ENCODE results near the gene BLOC1S5.
"Not testable (repeated sequence)": the region's sequence is repeated elsewhere in the genome, so short reads cannot be mapped to it uniquely, and the experiment has no call there.

Gene BLOC1S5

GRCh38 chr6:7991536-7991935 is 72.7 kb downstream of the BLOC1S5 start:
- Mint-ChIP-seq H3K36me3 (ENCODE audit: insufficient read depth) (no peaks in the 10 kb centered on the region), H3K27ac (no peak overlapping the region), H3K9me3 (peaks cover 0 to 5% of the 10 kb centered on the region in 2 donors), H3K4me1 (ENCODE audit: low read depth in 2 of 2) (no peaks in the 10 kb centered on the region), H3K4me3 (no peak overlapping the region), H3K27me3 (no peaks in the 10 kb centered on the region)
- ATAC-seq (replicated peaks) = no peak
- DNase-seq = no peak

GRCh38 chr6:7986219-7986618 is 78.0 kb downstream of the BLOC1S5 start:
- Mint-ChIP-seq H3K9me3 (peaks cover 0 to 6% of the 10 kb centered on the region in 2 donors), H3K27me3 (no peaks in the 10 kb centered on the region), H3K4me1 (ENCODE audit: low read depth in 2 of 2) (no peaks in the 10 kb centered on the region), H3K27ac (no peak overlapping the region), H3K4me3 (no peak overlapping the region), H3K36me3 (ENCODE audit: insufficient read depth) (no peaks in the 10 kb centered on the region)
- ATAC-seq (replicated peaks) = no peak
- DNase-seq = no peak

- H3K27me3 Mint-ChIP-seq; ATAC-seq (replicated peaks): not testable (repeated sequence)
Observed at GRCh38 chr6:7983967-7984366, 80.2 kb downstream of the BLOC1S5 start.

GRCh38 chr6:7979831-7980230 is 84.4 kb downstream of the BLOC1S5 start:
- Mint-ChIP-seq H3K27me3 (peaks cover 0 to 22% of the 10 kb centered on the region in 2 donors), H3K27ac (no peak overlapping the region), H3K4me3 (no peak overlapping the region), H3K4me1 (ENCODE audit: low read depth in 2 of 2) (no peaks in the 10 kb centered on the region), H3K9me3 (no peaks in the 10 kb centered on the region), H3K36me3 (ENCODE audit: insufficient read depth) (no peaks in the 10 kb centered on the region)
- no peak for DNase-seq
- ATAC-seq (replicated peaks) = no peak

More at GRCh38 chr6:7983967-7984366, 80.2 kb downstream of the BLOC1S5 start:
- not testable (repeated sequence) for H3K27ac Mint-ChIP-seq; H3K4me1 Mint-ChIP-seq (ENCODE audit: low read depth in 2 of 2); H3K4me3 Mint-ChIP-seq; H3K36me3 Mint-ChIP-seq (ENCODE audit: insufficient read depth); DNase-seq; H3K9me3 Mint-ChIP-seq

- no peak for DNase-seq
- ATAC-seq (replicated peaks) = no peak
- no peaks in the 10 kb centered on the region for H3K4me1 Mint-ChIP-seq (ENCODE audit: low read depth in 2 of 2)
- H3K9me3 Mint-ChIP-seq = no peaks in the 10 kb centered on the region
- H3K36me3 Mint-ChIP-seq (ENCODE audit: insufficient read depth) = no peaks in the 10 kb centered on the region
- H3K27ac Mint-ChIP-seq = no peak overlapping the region
- H3K4me3 Mint-ChIP-seq = no peak overlapping the region
- peaks cover 0 to 31% of the 10 kb centered on the region in 2 donors for H3K27me3 Mint-ChIP-seq
Observed at GRCh38 chr6:7978736-7979135, 85.5 kb downstream of the BLOC1S5 start.

- Mint-ChIP-seq H3K4me1 (ENCODE audit: low read depth in 2 of 2) (no peaks in the 10 kb centered on the region), H3K36me3 (ENCODE audit: insufficient read depth) (no peaks in the 10 kb centered on the region), H3K4me3 (no peak overlapping the region), H3K27me3 (peaks cover 0 to 31% of the 10 kb centered on the region in 2 donors), H3K9me3 (no peaks in the 10 kb centered on the region), H3K27ac (no peak overlapping the region)
- no peak for ATAC-seq (replicated peaks)
- DNase-seq = no peak
Observed at GRCh38 chr6:7976485-7977056, 87.6 kb downstream of the BLOC1S5 start.

GRCh38 chr6:7975764-7976146 is 88.4 kb downstream of the BLOC1S5 start:
- no peaks in the 10 kb centered on the region for H3K4me1 Mint-ChIP-seq (ENCODE audit: low read depth in 2 of 2)
- ATAC-seq (replicated peaks) (no peak), DNase-seq (no peak)
- H3K27me3 Mint-ChIP-seq = peaks cover 0 to 31% of the 10 kb centered on the region in 2 donors
- no peaks in the 10 kb centered on the region for H3K9me3 Mint-ChIP-seq
- no peak overlapping the region for H3K27ac Mint-ChIP-seq
- H3K36me3 Mint-ChIP-seq (ENCODE audit: insufficient read depth) = no peaks in the 10 kb centered on the region
- no peak overlapping the region for H3K4me3 Mint-ChIP-seq

- no peak for ATAC-seq (replicated peaks)
- H3K27me3 Mint-ChIP-seq = peaks cover 0 to 31% of the 10 kb centered on the region in 2 donors
- H3K4me1 Mint-ChIP-seq (ENCODE audit: low read depth in 2 of 2) = no peaks in the 10 kb centered on the region
- no peaks in the 10 kb centered on the region for H3K36me3 Mint-ChIP-seq (ENCODE audit: insufficient read depth)
- no peak for DNase-seq
- H3K4me3 Mint-ChIP-seq = no peak overlapping the region
- peaks cover 0 to 3% of the 10 kb centered on the region in 2 donors for H3K9me3 Mint-ChIP-seq
- no peak overlapping the region for H3K27ac Mint-ChIP-seq
Observed at GRCh38 chr6:7974938-7975763, 89.0 kb downstream of the BLOC1S5 start.

GRCh38 chr6:7974565-7974937 is 89.6 kb downstream of the BLOC1S5 start:
- no peak for ATAC-seq (replicated peaks)
- DNase-seq = no peak
- H3K9me3 Mint-ChIP-seq = peaks cover 0 to 3% of the 10 kb centered on the region in 2 donors
- no peaks in the 10 kb centered on the region for H3K4me1 Mint-ChIP-seq (ENCODE audit: low read depth in 2 of 2)
- H3K27ac Mint-ChIP-seq = no peak overlapping the region
- H3K4me3 Mint-ChIP-seq = no peak overlapping the region
- H3K36me3 Mint-ChIP-seq (ENCODE audit: insufficient read depth) = no peaks in the 10 kb centered on the region
- H3K27me3 Mint-ChIP-seq = peaks cover 1 to 31% of the 10 kb centered on the region in 2 donors

- no peak overlapping the region for H3K27ac Mint-ChIP-seq
- no peak overlapping the region for H3K4me3 Mint-ChIP-seq
- no peaks in the 10 kb centered on the region for H3K36me3 Mint-ChIP-seq (ENCODE audit: insufficient read depth)
- DNase-seq (no peak), ATAC-seq (replicated peaks) (no peak)
- peaks cover 0 to 6% of the 10 kb centered on the region in 2 donors for H3K9me3 Mint-ChIP-seq
- H3K27me3 Mint-ChIP-seq = peaks cover 9 to 31% of the 10 kb centered on the region in 2 donors
- H3K4me1 Mint-ChIP-seq (ENCODE audit: low read depth in 2 of 2) = no peaks in the 10 kb centered on the region
Observed at GRCh38 chr6:7973584-7973983, 90.6 kb downstream of the BLOC1S5 start.

GRCh38 chr6:7971499-7971898 is 92.7 kb downstream of the BLOC1S5 start:
- no peak for ATAC-seq (replicated peaks)
- peaks cover 15 to 35% of the 10 kb centered on the region in 2 donors for H3K27me3 Mint-ChIP-seq

GRCh38 chr6:7970616-7971015 is 93.6 kb downstream of the BLOC1S5 start:
- H3K9me3 Mint-ChIP-seq = peaks cover 0 to 6% of the 10 kb centered on the region in 2 donors
- peaks cover 15 to 26% of the 10 kb centered on the region in 2 donors for H3K27me3 Mint-ChIP-seq
- no peak overlapping the region for H3K4me3 Mint-ChIP-seq
- ATAC-seq (replicated peaks) = no peak
- no peaks in the 10 kb centered on the region for H3K4me1 Mint-ChIP-seq (ENCODE audit: low read depth in 2 of 2)
- no peak for DNase-seq
- H3K27ac Mint-ChIP-seq = no peak overlapping the region
- peaks cover 3% of the 10 kb centered on the region for H3K36me3 Mint-ChIP-seq (ENCODE audit: insufficient read depth)

More at GRCh38 chr6:7971499-7971898, 92.7 kb downstream of the BLOC1S5 start:
- peaks cover 3% of the 10 kb centered on the region for H3K36me3 Mint-ChIP-seq (ENCODE audit: insufficient read depth)
- no peak overlapping the region for H3K4me3 Mint-ChIP-seq
- peaks cover 0 to 6% of the 10 kb centered on the region in 2 donors for H3K9me3 Mint-ChIP-seq
- no peaks in the 10 kb centered on the region for H3K4me1 Mint-ChIP-seq (ENCODE audit: low read depth in 2 of 2)
- no peak overlapping the region for H3K27ac Mint-ChIP-seq
- no peak for DNase-seq
